Gastrocnemius medialis (tissue), 4 donors: ENCODE measurements around the gene UQCC2.

ENCODE experiments used
- POLR2A ChIP-seq, 2 donors: fragments of 450-650 bp; IDR thresholded peaks; one replicate each; pipeline ENCODE4 v1.6.1; 2017; ENCODE audit warnings: antibody characterized with exemption in 2 of 2, mild to moderate bottlenecking in 2 of 2, moderate library complexity in 2 of 2
- TF ChIP-seq, protein P1 (sequence below), 5 experiments: fragments of 450-650 bp in 3 of 5; fragments of 200-600 bp in 2 of 5; sonication (generic) in 2 of 5; IDR thresholded peaks in 4 of 5; conservative IDR thresholded peaks in 1 of 5; 1 replicate in 4 of 5; 2 replicates in 1 of 5; pipeline ENCODE4 v1.5.1; 2016 to 2019; ENCODE audit warnings: antibody characterized with exemption in 5 of 5, mild to moderate bottlenecking in 3 of 5, moderate library complexity in 3 of 5

DNA sequence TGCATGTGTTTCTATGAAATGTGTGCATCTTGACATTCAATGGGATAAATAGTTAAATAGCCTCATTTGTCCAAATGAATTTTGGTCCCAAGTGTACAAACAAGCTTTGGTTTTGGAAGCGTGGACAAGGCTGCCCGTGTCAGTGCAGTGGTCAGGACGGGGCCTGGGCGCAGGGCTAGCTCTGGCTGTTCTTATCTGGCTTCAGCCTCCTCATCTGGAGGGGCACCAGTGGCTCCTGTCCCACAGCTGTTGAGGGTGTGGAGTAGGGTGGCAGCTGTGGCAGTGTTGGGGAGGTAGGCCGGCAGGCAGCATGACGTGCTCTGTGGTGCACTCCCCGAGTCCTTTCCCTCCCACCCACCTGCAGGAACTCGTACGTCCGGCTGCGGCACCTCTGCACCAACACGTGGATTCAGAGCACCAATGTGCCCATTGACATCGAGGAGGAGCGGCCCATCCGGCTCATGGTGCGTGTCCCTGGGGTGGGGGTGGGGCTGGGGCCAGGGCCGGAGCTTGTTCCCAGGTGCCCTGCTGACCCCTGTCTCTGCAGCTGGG lies 46.9 kb downstream of the UQCC2 start:
- TF ChIP-seq, protein P1, sequence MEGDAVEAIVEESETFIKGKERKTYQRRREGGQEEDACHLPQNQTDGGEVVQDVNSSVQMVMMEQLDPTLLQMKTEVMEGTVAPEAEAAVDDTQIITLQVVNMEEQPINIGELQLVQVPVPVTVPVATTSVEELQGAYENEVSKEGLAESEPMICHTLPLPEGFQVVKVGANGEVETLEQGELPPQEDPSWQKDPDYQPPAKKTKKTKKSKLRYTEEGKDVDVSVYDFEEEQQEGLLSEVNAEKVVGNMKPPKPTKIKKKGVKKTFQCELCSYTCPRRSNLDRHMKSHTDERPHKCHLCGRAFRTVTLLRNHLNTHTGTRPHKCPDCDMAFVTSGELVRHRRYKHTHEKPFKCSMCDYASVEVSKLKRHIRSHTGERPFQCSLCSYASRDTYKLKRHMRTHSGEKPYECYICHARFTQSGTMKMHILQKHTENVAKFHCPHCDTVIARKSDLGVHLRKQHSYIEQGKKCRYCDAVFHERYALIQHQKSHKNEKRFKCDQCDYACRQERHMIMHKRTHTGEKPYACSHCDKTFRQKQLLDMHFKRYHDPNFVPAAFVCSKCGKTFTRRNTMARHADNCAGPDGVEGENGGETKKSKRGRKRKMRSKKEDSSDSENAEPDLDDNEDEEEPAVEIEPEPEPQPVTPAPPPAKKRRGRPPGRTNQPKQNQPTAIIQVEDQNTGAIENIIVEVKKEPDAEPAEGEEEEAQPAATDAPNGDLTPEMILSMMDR (IDR thresholded peaks at IDR 0.05 in 4 of 5, conservative IDR thresholded peaks at IDR 0.05 in 1 of 5), result no peak
- TF ChIP-seq POLR2A (IDR thresholded peaks at IDR 0.05), result no peak
